Endothelial cell of umbilical vein (primary cell): Measurements from ENCODE around the gene HYAL1. TPM values are rescaled to one million over a fixed set of nuclear protein-coding genes. Genes with fewer than 3 reads are reported as not detected.

ENCODE experiments used
- BruUV-seq: library from RNA; stranded (reverse); fragments of 400-500 nt; replicated peaks from 2 replicates; lab custom pipeline; 2021; lab: Mats Ljungman, UMichigan
- CTCF ChIA-PET: fragments of 300-600, 350-600 bp; sonication (Branson Sonifier 250); formaldehyde crosslinking; loops from one replicate; lab custom pipeline; 2021; ENCODE audit warnings: antibody characterized with exemption, inconsistent platforms; lab: Charles Lee
- POLR2A ChIA-PET: fragments of 300-600, 350-600 bp; sonication (Branson Sonifier 250); formaldehyde crosslinking; loops from one replicate; lab custom pipeline; 2021; ENCODE audit warnings: antibody characterized with exemption, inconsistent platforms; lab: Charles Lee
- DNase-seq: peaks from one replicate; pipeline ENCODE4 v3.0.0-alpha.2; 2011; ENCODE audit warnings: low read depth, low spot score
- FAIRE-seq: peaks from 2 replicates; lab custom pipeline; 2011; peaks lifted over from hg19 to GRCh38; lab: Jason Lieb, UNC
- H2AFZ ChIP-seq: 2 replicates; pipeline ENCODE4 v1.6.0; 2012; ENCODE audit warnings: low read depth, low read length, control low read depth, inconsistent platforms
- H3K27ac ChIP-seq: 2 replicates; pipeline ENCODE4 v1.5.1; 2011; ENCODE audit warnings: low read depth, mild to moderate bottlenecking, control low read depth, low read length, moderate library complexity; ENCODE audit not compliant: insufficient read depth
- H3K27me3 ChIP-seq, 2 experiments: 2 replicates each; pipeline versions ENCODE4 v1.6.0 to v1.6.1; 2011; ENCODE audit warnings: low read length in 2 of 2, mixed read lengths in 1 of 2; ENCODE audit not compliant: control insufficient read depth in 2 of 2, insufficient read depth in 2 of 2
- H3K36me3 ChIP-seq, 2 experiments: 2 replicates in 1 of 2; 3 replicates in 1 of 2; pipeline ENCODE4 v1.5.1; 2011; ENCODE audit warnings: low read length in 2 of 2, mild to moderate bottlenecking in 1 of 2, moderate library complexity in 1 of 2; ENCODE audit not compliant: control insufficient read depth in 2 of 2, insufficient read depth in 2 of 2; ENCODE audit errors: extremely low read depth in 1 of 2
- H3K4me1 ChIP-seq: 3 replicates; pipeline ENCODE4 v1.5.1; 2011; ENCODE audit warnings: mild to moderate bottlenecking, low read length; ENCODE audit not compliant: control insufficient read depth, insufficient read depth; ENCODE audit errors: extremely low read depth
- H3K4me2 ChIP-seq: 2 replicates; pipeline ENCODE4 v1.6.1; 2011; ENCODE audit warnings: low read length, control low read depth, mixed read lengths; ENCODE audit not compliant: insufficient read depth
- H3K4me3 ChIP-seq, 3 experiments: fragments of 200-600 bp in 1 of 3; sonication (generic), shearing (Covaris generic) in 1 of 3; replicated peaks in 1 of 3; 2 replicates each; pipeline ENCODE4 v1.5.1; 2011 to 2016; ENCODE audit warnings: control low read depth in 3 of 3, low read length in 3 of 3, mild to moderate bottlenecking in 2 of 3, inconsistent platforms in 1 of 3, low read depth in 1 of 3, moderate library complexity in 1 of 3; ENCODE audit not compliant: insufficient read depth in 1 of 3
- H3K79me2 ChIP-seq: 2 replicates; pipeline ENCODE4 v1.6.0; 2012; ENCODE audit warnings: low read length, inconsistent platforms; ENCODE audit not compliant: control insufficient read depth, insufficient read depth
- H3K9ac ChIP-seq: replicated peaks from 2 replicates; pipeline ENCODE3; 2011; ENCODE audit warnings: low read length, control low read depth; ENCODE audit not compliant: insufficient read depth; ENCODE audit errors: extremely low read depth
- H3K9me1 ChIP-seq: replicated peaks from 3 replicates; pipeline ENCODE4 v1.6.0; 2011; ENCODE audit warnings: mild to moderate bottlenecking, low read length; ENCODE audit not compliant: control insufficient read depth, insufficient read depth; ENCODE audit errors: extremely low read depth
- H3K9me3 ChIP-seq: replicated peaks from 2 replicates; pipeline ENCODE4 v1.5.1; 2012; ENCODE audit warnings: low read length, inconsistent platforms; ENCODE audit not compliant: control insufficient read depth, insufficient read depth
- H4K20me1 ChIP-seq: replicated peaks from 2 replicates; pipeline ENCODE3; 2011; ENCODE audit warnings: mild to moderate bottlenecking, low read length; ENCODE audit not compliant: control insufficient read depth, insufficient read depth; ENCODE audit errors: extremely low read depth
- EZH2 ChIP-seq: IDR thresholded peaks from 2 replicates; pipeline ENCODE4 v1.6.1; 2012; ENCODE audit warnings: borderline replicate concordance, low read depth, mild to moderate bottlenecking, moderate library complexity, low read length, inconsistent platforms; ENCODE audit not compliant: severe bottlenecking
- FOS ChIP-seq: IDR thresholded peaks from 2 replicates; pipeline ENCODE4 v1.6.1; 2011; ENCODE audit warnings: mild to moderate bottlenecking, low read length, moderate library complexity, borderline replicate concordance; ENCODE audit not compliant: insufficient read depth
- GATA2 ChIP-seq: IDR thresholded peaks from 2 replicates; pipeline ENCODE4 v1.7.0; 2011; ENCODE audit warnings: low read depth, mild to moderate bottlenecking, moderate library complexity, mixed read lengths, low read length; ENCODE audit not compliant: insufficient read length, insufficient read depth
- JUN ChIP-seq: IDR thresholded peaks from 2 replicates; pipeline ENCODE4 v1.6.1; 2011; ENCODE audit warnings: borderline replicate concordance, low read depth; ENCODE audit not compliant: insufficient read length, insufficient read depth
- MYC ChIP-seq: IDR thresholded peaks from one replicate; pipeline ENCODE4 v1.6.1; 2011; ENCODE audit warnings: mild to moderate bottlenecking, low read depth, low read length
- POLR2A ChIP-seq: IDR thresholded peaks from 2 replicates; pipeline ENCODE4 v1.6.1; 2012; ENCODE audit warnings: low read depth, mild to moderate bottlenecking, control low read depth, low read length
- POLR2AphosphoS5 ChIP-seq: IDR thresholded peaks from 2 replicates; pipeline ENCODE4 v1.6.1; 2012; ENCODE audit warnings: low read depth, mild to moderate bottlenecking, control low read depth, low read length, moderate library complexity; ENCODE audit not compliant: insufficient read depth
- dilution Hi-C: fragments of 300-500 bp; cut with MboI; formaldehyde crosslinking; loops from one replicate; pipeline ENCODE4 v1.15.0; 2019; ENCODE audit warnings: low sequenced_read_pairs; ENCODE audit not compliant: extremely low pct_ligation_motif_present
- intact Hi-C: fragments of 100-400 bp; cut with micrococcal nuclease; formaldehyde crosslinking; loops from one replicate; pipeline ENCODE4 v1.10.0; 2022
- polyA plus RNA-seq, 4 experiments: library from polyadenylated mRNA; depleted of rRNA in 3 of 4; stranded (reverse) in 3 of 4; unstranded in 1 of 4; fragments of >200 nt; gene quantifications; 2 replicates each; pipeline versions ENCODE4 v1.2.1 to v1.2.3, GENCODE V29; 2011 to 2012; ENCODE audit warnings: missing spikeins in 1 of 4
- total RNA-seq: library from RNA; stranded (reverse); gene quantifications from 2 replicates; pipeline ENCODE4 v1.2.3, GENCODE V29; 2021
- TF ChIP-seq, protein P1 (sequence below): IDR thresholded peaks from 2 replicates; pipeline ENCODE4 v1.6.1; 2011; ENCODE audit not compliant: insufficient read depth, insufficient read length
- TF ChIP-seq, protein P2 (sequence below), 2 donors: IDR thresholded peaks; 1 replicate in 1 of 2; 2 replicates in 1 of 2; pipeline ENCODE4 v1.5.1; 2011; ENCODE audit warnings: low read length in 2 of 2, mild to moderate bottlenecking in 2 of 2, moderate library complexity in 2 of 2, control low read depth in 1 of 2, inconsistent platforms in 1 of 2, low read depth in 1 of 2; ENCODE audit not compliant: insufficient read depth in 1 of 2; ENCODE audit errors: extremely low read depth in 1 of 2

Gene HYAL1
- total and polyA plus RNA-seq, 2 donors (not counting 3 experiments of a cell fraction or from before 2014, with no cell fraction given) = 2.2 to 3.3 TPM

DNA sequence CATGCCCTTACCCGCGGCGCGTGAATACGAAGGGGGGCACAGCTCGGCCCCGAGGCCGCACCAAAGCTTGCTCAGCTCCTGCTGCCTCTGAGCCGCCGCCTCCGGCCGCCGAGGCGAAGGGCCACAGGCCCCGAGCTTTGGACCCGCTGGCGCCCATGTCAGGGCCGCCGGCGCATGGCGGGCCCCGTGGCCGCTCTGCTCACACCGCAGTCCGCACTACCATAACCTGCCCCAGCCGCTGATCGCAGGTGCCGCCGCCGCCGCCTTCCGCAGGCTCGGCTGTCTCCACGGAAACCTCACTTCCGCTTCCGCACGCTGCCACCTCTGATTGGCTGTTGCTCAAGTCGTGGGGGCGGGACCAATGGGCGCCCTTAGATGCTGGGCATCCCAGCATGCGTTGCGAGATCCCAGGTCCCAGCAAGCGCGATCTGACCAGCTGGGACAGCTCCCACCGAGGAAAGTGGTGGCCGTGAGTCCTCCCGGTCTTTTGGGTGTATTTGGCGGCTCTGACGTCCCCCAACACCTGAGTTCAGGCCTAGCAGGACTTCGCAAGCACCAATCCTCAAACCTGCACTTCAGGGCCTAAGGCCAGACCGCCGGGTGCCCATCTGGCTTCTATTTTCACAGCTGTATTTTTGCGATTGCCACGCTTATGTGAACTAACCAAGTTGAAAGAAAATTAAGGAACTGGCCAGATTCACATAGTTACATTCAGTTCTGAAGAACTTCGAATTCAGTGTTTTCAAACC is 24.7 kb upstream of the HYAL1 start, which contains the start of gene TUSC2:
TSS of gene TUSC2 (minus strand) at position 281 of the 749 bp plus-strand sequence. CDS start at position 157, 124 bp downstream.
- Histone ChIP-seq H3K36me3 (peaks cover 20 to 39% of the 10 kb centered on the region in 2 experiments), H3K9me1 (no peaks in the 10 kb centered on the region), H3K4me1 (peaks cover 28% of the 10 kb centered on the region), H3K9ac (peak within 1 kb of the TSS; percentile 87), H2AFZ (peak within 1 kb of the TSS; percentile 42), H3K9me3 (no peaks in the 10 kb centered on the region), H4K20me1 (no peaks in the 10 kb centered on the region), H3K27me3 (no peaks in the 10 kb centered on the region), H3K4me2 (peak within 1 kb of the TSS; percentile 83), H3K27ac (peak within 1 kb of the TSS; percentile 70), H3K4me3 (peak within 1 kb of the TSS; percentile 69 to 88 (median 86)), H3K79me2 (peaks cover 35% of the 10 kb centered on the region)
- CTCF ChIA-PET = interaction anchor here (0.8 to 1.8 kb wide), 5 partner anchors 8 to 102 kb away, joined by 3 to 13 read pairs (median 4); partner anchors contain the start of genes HYAL3 and NAA80
- peak; percentile 97 for DNase-seq
- TF ChIP-seq, protein P1, sequence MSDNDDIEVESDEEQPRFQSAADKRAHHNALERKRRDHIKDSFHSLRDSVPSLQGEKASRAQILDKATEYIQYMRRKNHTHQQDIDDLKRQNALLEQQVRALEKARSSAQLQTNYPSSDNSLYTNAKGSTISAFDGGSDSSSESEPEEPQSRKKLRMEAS = no peak
- TF ChIP-seq MYC (no peak), POLR2A (peak; percentile 96), EZH2 (no peak), GATA2 (no peak), POLR2AphosphoS5 (peak; percentile 95), FOS (no peak), JUN (no peak)
- TF ChIP-seq, protein P2, sequence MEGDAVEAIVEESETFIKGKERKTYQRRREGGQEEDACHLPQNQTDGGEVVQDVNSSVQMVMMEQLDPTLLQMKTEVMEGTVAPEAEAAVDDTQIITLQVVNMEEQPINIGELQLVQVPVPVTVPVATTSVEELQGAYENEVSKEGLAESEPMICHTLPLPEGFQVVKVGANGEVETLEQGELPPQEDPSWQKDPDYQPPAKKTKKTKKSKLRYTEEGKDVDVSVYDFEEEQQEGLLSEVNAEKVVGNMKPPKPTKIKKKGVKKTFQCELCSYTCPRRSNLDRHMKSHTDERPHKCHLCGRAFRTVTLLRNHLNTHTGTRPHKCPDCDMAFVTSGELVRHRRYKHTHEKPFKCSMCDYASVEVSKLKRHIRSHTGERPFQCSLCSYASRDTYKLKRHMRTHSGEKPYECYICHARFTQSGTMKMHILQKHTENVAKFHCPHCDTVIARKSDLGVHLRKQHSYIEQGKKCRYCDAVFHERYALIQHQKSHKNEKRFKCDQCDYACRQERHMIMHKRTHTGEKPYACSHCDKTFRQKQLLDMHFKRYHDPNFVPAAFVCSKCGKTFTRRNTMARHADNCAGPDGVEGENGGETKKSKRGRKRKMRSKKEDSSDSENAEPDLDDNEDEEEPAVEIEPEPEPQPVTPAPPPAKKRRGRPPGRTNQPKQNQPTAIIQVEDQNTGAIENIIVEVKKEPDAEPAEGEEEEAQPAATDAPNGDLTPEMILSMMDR (IDR thresholded peaks at IDR 0.05; ENCODE audit: extremely low read depth in 1 of 2, insufficient read depth in 1 of 2, low read depth in 1 of 2, low read length in 2 of 2) = no peak
- FAIRE-seq = peak; percentile 99
- intact Hi-C loops = loop anchor here (1.0 kb wide), 1 partner anchor 9 kb away; no protein-coding TSS in a partner anchor
- no TSS peak for BruUV-seq
- POLR2A ChIA-PET = interaction anchor here (0.7 to 1.9 kb wide), 7 partner anchors 8 to 93 kb away, joined by 3 to 8 read pairs (median 4); partner anchors contain the start of genes GNAI2 and IFRD2
- dilution Hi-C loops = no loop called here
